ENCODE measurements around the gene GCM1.

- TF ChIP-seq RAD21 (CRISPR knock-in tag; conservative IDR thresholded peaks at IDR 0.05 in 1 of 2, IDR thresholded peaks at IDR 0.05 in 1 of 2) (no peak), PHTF2 (CRISPR knock-in tag; IDR thresholded peaks at IDR 0.05) (no peak), EP300 (IDR thresholded peaks at IDR 0.05; ENCODE audit: low read length) (no peak)
Measured at GRCh38 chr6:53159558-53159957, 10.9 kb upstream of the GCM1 start.
